Stomach (tissue), 4 donors: Measurements from ENCODE around the gene FLT3LG.

Source experiments
- POLR2A ChIP-seq, 4 donors: fragments of 450-650 bp; IDR thresholded peaks; one replicate each; pipeline ENCODE4 v1.6.1; 2016; ENCODE audit warnings: antibody characterized with exemption in 4 of 4, control low read depth in 2 of 4, mild to moderate bottlenecking in 1 of 4, moderate library complexity in 1 of 4
- TF ChIP-seq, protein P1 (sequence below), 7 experiments: fragments of 450-650 bp in 4 of 7; fragments of 200-600 bp in 3 of 7; sonication (generic) in 3 of 7; IDR thresholded peaks; one replicate each; pipeline ENCODE4 v1.5.1; 2016 to 2019; ENCODE audit warnings: antibody characterized with exemption in 7 of 7, control low read depth in 2 of 7, mild to moderate bottlenecking in 1 of 7

GRCh38 chr19:49507803-49508494 is 33.9 kb downstream of the FLT3LG start:
- TF ChIP-seq, protein P1, sequence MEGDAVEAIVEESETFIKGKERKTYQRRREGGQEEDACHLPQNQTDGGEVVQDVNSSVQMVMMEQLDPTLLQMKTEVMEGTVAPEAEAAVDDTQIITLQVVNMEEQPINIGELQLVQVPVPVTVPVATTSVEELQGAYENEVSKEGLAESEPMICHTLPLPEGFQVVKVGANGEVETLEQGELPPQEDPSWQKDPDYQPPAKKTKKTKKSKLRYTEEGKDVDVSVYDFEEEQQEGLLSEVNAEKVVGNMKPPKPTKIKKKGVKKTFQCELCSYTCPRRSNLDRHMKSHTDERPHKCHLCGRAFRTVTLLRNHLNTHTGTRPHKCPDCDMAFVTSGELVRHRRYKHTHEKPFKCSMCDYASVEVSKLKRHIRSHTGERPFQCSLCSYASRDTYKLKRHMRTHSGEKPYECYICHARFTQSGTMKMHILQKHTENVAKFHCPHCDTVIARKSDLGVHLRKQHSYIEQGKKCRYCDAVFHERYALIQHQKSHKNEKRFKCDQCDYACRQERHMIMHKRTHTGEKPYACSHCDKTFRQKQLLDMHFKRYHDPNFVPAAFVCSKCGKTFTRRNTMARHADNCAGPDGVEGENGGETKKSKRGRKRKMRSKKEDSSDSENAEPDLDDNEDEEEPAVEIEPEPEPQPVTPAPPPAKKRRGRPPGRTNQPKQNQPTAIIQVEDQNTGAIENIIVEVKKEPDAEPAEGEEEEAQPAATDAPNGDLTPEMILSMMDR (IDR thresholded peaks at IDR 0.05): no peak
- TF ChIP-seq POLR2A (IDR thresholded peaks at IDR 0.05): no peak
